Midbrain (tissue), 1 donor: Measurements from ENCODE around the gene FXR1.
A peak's percentile ranks its signal among the peaks of the same experiment; 100 is the strongest.
"Not testable (repeated sequence)": the region's sequence is repeated elsewhere in the genome, so short reads cannot be mapped to it uniquely, and the experiment has no call there.

Experiments
- DNase-seq: peaks from one replicate; lab custom pipeline; 2025; lab: John Stamatoyannopoulos, UW

FXR1 gene

DNA sequence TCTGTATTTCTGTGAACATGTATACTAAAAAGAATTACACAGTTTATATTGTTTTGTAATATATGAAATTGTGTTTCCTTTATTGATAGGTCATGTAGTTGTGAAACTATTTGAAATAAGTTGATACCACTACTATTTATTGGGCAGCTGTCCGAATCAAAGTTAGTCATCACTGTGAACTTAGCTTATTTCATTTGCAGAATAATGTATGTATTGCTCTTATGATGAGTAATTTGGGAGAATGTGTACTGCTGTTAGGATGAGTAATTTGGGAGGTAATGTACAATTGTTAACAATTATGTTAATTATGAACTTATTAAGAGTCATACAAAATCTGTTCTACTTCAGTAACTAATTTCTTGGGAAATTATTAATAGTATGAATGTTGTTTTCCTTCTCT lies 22.2 kb downstream of the FXR1 start:
- no peak for DNase-seq

- no peak for DNase-seq
These were observed 28.4 kb downstream of the FXR1 start for GRCh38 chr3:180940826-180941225.

DNA sequence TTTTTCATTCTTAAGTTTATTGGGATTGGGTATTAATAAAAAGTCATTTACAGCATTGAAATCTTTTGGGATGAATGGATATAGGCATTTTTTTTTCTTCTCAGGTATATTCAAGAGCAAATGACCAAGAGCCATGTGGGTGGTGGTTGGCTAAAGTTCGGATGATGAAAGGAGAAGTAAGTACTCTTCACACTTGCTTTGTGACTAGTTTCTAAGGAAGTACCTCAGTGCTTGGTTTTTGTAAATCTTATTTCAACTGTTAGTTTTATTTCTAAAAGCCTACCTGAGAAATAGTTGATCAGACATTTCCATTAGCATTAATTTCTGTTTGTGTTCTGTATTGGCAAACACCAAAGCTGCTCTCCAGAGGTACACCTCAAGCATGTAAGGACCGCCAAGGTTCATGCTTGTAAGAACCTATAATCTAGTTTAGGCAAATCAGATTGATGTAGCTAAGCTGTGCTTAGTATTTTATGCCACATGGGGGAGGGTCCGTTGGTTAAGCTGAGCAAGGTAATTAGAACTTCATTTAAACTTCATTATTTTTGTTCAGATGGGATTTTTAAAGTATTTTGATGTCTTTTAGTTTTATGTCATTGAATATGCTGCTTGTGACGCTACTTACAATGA lies 35.4 kb downstream of the FXR1 start:
- no peak for DNase-seq

- DNase-seq = no peak
These were observed 47.2 kb downstream of the FXR1 start for GRCh38 chr3:180959691-180960090.

DNA sequence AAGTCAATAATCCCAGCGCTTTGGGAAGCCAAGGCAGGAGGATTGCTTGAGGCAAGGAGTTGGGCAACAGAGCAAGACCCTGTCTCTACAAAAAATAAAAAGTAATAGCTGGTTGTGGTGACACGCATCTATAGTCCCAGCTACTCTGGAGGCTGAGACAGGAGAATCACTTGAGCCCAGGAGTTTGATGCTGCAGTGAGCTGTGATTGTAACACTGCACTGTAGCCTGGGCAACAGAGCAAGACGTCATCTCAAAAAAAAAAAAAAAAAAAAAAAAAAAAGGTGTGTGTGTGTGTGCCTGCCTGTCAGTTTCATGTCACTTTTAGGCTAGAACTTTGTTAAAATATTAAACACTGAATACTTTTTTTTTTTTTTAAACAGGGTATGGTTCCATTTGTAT lies 48.6 kb downstream of the FXR1 start:
- no peak for DNase-seq

DNA sequence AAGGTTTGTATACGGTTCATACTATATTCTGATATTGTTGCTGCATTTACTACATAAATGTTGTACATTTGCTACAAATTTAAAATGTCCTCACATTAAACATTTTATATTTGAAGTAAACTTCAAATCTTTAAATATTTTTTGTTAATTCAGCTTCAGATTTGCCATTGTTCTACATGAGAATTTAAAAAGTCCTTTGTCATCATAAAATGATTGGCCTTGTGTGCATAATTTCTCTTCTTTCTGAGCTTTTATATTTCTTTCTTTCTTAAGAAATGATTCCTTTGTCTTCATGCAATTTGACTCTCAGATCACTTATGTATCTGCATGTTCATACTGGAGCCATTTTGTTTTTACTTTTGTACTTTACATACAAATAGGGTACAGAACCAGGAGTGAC lies 49.1 kb downstream of the FXR1 start:
- no peak for DNase-seq

DNA sequence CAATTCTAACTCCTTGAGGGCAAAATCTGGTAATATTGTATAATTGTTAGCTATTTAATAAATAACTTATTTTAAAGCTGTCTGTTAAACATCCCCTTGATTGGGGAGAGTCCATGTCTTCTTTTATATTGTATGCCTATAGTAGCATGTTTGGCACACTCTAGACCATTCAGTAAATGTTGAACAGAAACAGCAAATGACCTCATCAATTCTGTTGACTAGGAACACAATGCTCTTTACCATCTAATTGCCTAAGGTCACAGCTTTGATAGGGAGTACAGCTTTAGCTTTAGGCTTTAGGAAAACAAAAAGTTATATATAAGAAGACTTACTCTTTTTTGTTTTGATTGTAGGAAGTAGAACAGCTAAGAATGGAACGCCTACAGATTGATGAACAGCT lies 50.1 kb downstream of the FXR1 start:
- no peak for DNase-seq

DNA sequence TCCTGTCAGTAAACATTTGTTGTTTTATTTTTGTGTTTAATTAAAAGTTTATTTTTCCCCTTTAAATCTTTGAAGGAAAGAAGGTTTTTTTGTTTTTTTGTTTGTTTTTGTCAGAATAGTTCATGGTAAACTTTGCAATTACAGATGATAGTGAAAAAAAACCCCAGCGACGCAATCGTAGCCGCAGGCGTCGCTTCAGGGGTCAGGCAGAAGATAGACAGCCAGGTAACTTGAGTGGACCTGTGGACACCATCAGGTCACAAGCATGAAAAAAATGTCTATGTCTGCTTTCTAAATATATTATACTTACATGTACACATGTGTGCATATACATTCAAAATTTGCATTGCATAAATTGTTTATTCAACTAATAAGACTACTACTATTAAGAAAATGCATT lies 58.5 kb downstream of the FXR1 start:
- no peak for DNase-seq

DNA sequence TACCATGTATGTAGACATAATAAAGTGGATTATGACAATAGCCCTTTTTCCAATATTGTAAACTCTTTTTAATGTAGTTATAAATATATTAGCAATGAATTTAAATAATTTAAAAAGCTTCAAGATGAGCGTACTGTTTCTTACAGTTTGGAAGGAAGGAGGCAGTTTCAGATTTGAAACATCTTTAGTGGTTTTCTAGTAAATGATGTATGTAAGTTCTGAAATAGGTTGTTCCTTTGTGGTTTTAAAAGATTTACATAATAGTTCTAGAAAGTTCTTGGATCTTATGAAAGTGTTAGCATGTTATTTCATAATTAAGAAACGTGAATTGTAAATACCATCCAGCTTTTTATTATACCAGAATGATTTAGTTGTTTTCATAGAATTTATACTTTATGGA lies 61.1 kb downstream of the FXR1 start:
- no peak for DNase-seq

DNA sequence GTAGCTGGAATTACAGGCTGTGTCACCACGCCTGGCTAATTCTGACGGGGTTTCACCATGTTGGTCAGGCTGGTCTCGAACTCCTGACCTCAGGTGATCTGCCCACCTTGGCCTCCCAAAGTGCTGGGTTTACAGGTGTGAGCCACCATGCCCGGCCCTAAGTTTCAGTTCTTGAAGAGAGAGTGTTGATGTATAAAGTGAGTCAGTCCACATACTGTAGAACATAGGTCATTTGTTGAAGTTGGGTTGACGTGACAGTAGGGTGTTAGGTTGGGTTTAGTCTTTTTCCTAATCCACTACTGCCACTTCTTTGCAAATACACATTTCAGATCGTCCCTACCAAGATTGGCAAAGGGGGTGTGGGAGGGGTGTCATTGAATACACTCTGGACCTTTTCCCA lies 61.8 kb downstream of the FXR1 start:
- no peak for DNase-seq

- no peak for DNase-seq
These were observed 65.0 kb downstream of the FXR1 start for GRCh38 chr3:180977498-180977897.

DNA sequence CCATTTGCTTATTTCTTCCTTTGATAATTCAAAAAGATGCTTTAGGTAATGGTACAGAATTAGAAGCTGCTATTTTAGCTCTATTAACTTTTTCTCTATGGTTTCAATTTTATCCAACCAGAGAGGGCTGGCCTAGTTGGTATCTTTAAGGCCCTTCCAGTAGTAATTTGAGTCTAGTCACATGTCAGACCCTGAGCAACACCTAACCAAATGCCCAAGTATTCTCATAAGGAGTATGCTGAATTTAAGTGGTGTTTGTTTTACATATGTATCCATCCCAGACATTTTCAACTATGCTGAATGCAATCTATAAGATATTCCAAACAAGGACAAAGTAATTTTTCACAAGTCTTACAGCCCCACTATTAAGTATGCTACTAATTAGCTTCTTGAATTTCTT lies 67.5 kb downstream of the FXR1 start:
- no peak for DNase-seq

GRCh38 chr3:180980611-180981010 lies 68.1 kb downstream of the FXR1 start:
- DNase-seq = no peak

DNA sequence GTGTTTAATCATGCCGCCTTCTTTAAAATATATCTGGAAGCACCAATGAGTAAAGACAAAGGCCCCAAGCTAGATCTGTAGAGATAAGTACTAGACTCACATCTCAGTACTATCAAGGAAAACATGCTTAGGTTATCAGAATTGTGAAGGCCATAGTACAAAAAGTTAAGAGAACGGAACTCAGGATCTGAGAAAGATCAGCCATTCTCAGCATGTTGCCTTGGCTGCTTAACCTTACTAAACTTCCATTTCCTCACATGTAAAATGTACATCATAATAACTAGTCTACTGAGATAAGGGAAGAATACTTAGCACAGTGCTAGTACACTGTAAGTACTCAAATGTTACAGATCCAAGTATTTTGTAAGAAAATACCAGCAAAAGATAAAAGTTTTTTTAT lies 69.4 kb downstream of the FXR1 start:
- DNase-seq = no peak

DNA sequence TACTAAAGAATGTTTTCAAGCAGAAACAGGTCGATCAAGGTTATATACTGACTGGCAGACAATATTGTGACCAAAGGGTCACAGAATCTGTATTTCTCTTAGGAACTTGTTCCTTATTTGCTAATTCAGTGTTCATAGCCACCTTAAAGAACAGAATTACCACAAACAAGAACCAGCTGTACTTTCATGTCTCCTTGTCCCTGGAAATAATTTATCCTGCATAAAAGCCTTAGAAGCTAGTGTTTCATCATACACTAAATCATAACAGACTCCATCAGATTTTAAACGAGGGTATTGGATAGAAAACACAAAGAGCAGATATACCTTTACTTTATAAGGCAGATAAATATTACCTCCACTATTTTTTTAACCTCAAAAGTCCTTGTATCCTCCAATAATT lies 70.7 kb downstream of the FXR1 start:
- DNase-seq = no peak

DNA sequence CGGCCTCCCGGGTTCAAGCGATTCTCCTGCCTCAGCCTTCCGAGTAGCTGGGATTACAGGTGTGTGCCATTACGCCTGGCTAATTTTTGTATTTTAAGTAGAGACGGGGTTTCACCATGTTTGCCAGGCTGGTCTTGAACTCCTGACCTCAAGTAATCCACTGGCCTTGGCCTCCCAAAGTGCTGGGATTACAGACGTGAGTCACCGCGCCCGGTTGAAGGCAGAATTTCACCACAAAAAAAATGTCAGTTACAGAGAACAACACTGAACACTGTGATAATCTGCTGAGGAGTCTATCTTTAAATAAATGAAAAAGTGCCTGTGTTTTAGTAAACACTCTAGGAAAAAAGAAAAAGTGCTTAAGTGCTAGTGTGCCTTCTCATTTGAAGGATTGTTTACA lies 73.9 kb downstream of the FXR1 start:
- DNase-seq = not testable (repeated sequence)

DNA sequence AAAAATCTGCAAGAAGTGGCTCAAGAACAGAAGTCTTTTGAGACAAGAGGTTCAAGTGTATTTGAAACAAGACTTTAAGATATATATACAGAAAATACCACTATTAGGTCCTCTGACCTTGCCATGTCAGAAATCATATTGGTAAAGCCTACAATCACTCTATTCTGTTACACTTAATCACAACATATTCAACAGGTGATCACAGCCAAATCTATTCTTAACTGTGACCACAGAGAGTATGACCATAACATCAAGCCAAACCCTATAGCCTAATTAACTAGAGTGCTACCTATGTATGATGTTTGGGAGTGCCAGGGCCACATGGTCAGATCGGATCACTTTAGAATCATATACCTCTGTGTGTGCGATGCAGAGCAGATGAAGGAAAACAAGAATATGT lies 74.9 kb downstream of the FXR1 start:
- no peak for DNase-seq

DNA sequence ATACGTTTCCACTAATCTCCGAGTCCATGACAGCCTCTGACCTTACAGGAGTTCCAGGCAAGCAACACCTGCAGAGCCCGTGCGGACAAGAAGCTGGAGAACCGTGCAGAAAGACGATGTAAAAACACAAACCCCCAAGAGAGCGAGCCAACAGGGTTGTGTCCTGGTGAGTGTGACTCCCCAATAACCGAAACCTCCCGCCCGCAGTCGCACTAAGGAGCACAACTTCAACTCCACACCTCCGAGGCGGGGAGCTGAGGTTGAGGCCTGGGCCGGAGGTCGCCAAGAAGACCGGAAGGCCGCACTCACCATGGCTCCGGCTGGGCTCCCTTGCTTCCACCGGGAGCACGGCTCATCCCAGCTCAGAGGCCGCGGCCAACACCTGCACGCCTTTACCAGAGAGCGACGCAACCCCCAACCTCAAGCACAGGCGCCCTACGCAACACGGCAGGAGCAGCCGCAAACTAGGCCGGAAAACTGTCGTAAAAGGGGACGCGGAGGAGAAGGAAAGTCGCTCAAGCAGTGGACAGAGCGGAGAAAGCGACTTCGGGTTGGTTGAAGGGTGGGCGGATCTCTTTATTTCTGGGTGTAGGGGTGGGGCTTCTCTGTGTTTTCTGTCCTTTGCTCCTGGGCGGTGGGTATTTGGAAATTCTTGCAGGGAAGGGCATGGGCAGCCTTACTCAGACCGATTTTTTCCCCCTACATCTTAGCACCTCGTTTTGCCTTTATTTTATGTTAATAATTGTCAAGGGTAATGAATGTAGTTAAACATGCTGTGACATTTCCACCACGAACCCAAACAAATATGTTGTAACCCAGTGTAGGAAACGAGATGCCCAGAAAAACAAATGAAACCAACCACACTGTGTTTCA lies 77.1 kb downstream of the FXR1 start, which contains the start of gene DNAJC19:
DNAJC19 (minus strand) TSS at position 446 of the 873 bp plus-strand sequence; CDS start at position 312, 134 bp downstream.
- DNase-seq = peak; percentile 97

DNA sequence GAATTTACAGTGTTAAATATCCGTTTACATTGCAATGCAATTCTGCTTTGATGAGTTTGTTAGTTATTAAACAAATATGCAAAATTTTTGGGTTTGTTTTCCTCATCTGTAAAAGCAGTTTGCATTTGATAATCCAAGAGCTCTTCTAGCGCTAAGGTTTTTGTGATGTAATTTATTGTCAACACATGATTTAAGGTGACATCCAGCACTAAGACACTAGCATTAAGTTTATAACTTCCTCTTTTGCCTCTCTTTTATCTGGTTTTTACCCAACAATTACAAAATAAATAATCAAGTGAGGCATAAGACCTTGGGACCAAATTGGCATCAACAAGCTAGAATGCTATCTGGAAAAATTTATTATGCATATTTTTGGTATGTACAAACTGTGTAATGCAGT lies 78.0 kb downstream of the FXR1 start:
- DNase-seq = no peak

- DNase-seq = no peak
These were observed 84.0 kb downstream of the FXR1 start for GRCh38 chr3:180996415-180996932.

DNA sequence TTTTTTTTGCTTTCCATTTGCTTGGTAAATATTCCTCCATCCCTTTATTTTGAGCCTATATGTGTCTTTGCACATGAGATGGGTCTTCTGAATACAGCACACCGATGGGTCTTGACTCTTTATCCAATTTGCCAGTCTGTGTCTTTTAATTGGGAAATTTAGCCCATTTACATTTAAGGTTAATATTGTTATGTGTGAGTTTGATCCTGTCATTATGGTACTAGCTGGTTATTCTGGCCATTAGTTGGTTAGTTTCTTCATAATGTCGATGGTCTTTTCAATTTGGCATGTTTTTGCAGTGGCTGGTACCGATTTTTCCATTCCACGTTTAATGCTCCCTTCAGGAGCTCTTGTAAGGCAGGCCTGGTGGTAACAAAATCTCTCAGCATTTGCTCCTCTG lies 89.9 kb downstream of the FXR1 start:
- not testable (repeated sequence) for DNase-seq

- not testable (repeated sequence) for DNase-seq
These were observed 91.0 kb downstream of the FXR1 start for GRCh38 chr3:181003469-181003868.

GRCh38 chr3:181006541-181006940 lies 94.1 kb downstream of the FXR1 start:
- DNase-seq = no peak
